ENCODE data around the gene DAP. TPM values are rescaled to one million over a fixed set of nuclear protein-coding genes. Genes with fewer than 3 reads are reported as not detected.

Gene DAP
- total RNA-seq, 1 experiment from 2014 or later, result 77.6 TPM

GRCh38 chr5:10652151-10652550 is 108.9 kb downstream of the DAP start:
- no peak overlapping the region for H3K4me3 ChIP-seq (ENCODE audit: low read depth, low read length)
- ChIA-PET CTCF (no interaction called here), POLR2A (no interaction called here)
- no peak for TF ChIP-seq CTCF (IDR thresholded peaks at IDR 0.05; ENCODE audit: insufficient read depth in 1 of 2, low read depth in 1 of 2, low read length in 1 of 2, severe bottlenecking in 1 of 2, unreplicated experiment in 1 of 2)
- no peaks in the 10 kb centered on the region for H3K9me3 Mint-ChIP-seq (ENCODE audit: unreplicated experiment)
- intact Hi-C loops (cut with micrococcal nuclease; ENCODE audit: unreplicated experiment), result no loop called here
- H3K27me3 ChIP-seq (replicated peaks; ENCODE audit: control insufficient read depth, insufficient read depth, low read length), result no peaks in the 10 kb centered on the region
- no peaks in the 10 kb centered on the region for H3K36me3 ChIP-seq (ENCODE audit: control insufficient read depth, insufficient read depth, low read length)
- H3K36me3 Mint-ChIP-seq (ENCODE audit: insufficient read depth, unreplicated experiment), result peaks cover 27% of the 10 kb centered on the region
- BruUV-seq (replicated peaks), result no TSS peak
- H3K9me3 ChIP-seq, result no peaks in the 10 kb centered on the region
- no peak overlapping the region for H3K27ac Mint-ChIP-seq (ENCODE audit: unreplicated experiment)
- H3K4me3 Mint-ChIP-seq (ENCODE audit: unreplicated experiment), result no peak overlapping the region
- H3K4me1 ChIP-seq, result no peaks in the 10 kb centered on the region
- no peaks in the 10 kb centered on the region for H3K27me3 Mint-ChIP-seq (ENCODE audit: insufficient read depth, unreplicated experiment)
- no peaks in the 10 kb centered on the region for H3K4me1 Mint-ChIP-seq (ENCODE audit: low read depth, unreplicated experiment)
- DNase-seq, result peak in 1 of 2 experiments; percentile 13

- H3K4me3 Mint-ChIP-seq (ENCODE audit: unreplicated experiment), result no peak overlapping the region
- no peaks in the 10 kb centered on the region for H3K27me3 Mint-ChIP-seq (ENCODE audit: insufficient read depth, unreplicated experiment)
- Histone ChIP-seq H3K4me1 (no peaks in the 10 kb centered on the region), H3K4me3 (ENCODE audit: low read depth, low read length) (no peak overlapping the region), H3K9me3 (no peaks in the 10 kb centered on the region), H3K36me3 (ENCODE audit: control insufficient read depth, insufficient read depth, low read length) (no peaks in the 10 kb centered on the region), H3K27me3 (replicated peaks; ENCODE audit: control insufficient read depth, insufficient read depth, low read length) (no peaks in the 10 kb centered on the region)
- H3K27ac Mint-ChIP-seq (ENCODE audit: unreplicated experiment), result no peak overlapping the region
- no peaks in the 10 kb centered on the region for H3K9me3 Mint-ChIP-seq (ENCODE audit: unreplicated experiment)
- intact Hi-C loops (cut with micrococcal nuclease; ENCODE audit: unreplicated experiment), result no loop called here
- peaks cover 28% of the 10 kb centered on the region for H3K36me3 Mint-ChIP-seq (ENCODE audit: insufficient read depth, unreplicated experiment)
- H3K4me1 Mint-ChIP-seq (ENCODE audit: low read depth, unreplicated experiment), result no peaks in the 10 kb centered on the region
- CTCF ChIA-PET, result no interaction called here
- no TSS peak for BruUV-seq (replicated peaks)
- POLR2A ChIA-PET, result no interaction called here
- TF ChIP-seq CTCF (IDR thresholded peaks at IDR 0.05; ENCODE audit: insufficient read depth in 1 of 2, low read depth in 1 of 2, low read length in 1 of 2, severe bottlenecking in 1 of 2, unreplicated experiment in 1 of 2), result no peak
- peak in 1 of 2 experiments; percentile 19 for DNase-seq
These were observed 111.2 kb downstream of the DAP start for GRCh38 chr5:10649666-10650380.

GRCh38 chr5:10648806-10649665 is 112.0 kb downstream of the DAP start:
- intact Hi-C loops (cut with micrococcal nuclease; ENCODE audit: unreplicated experiment), result no loop called here
- Histone ChIP-seq H3K27me3 (replicated peaks; ENCODE audit: control insufficient read depth, insufficient read depth, low read length) (no peaks in the 10 kb centered on the region), H3K36me3 (ENCODE audit: control insufficient read depth, insufficient read depth, low read length) (no peaks in the 10 kb centered on the region), H3K4me3 (ENCODE audit: low read depth, low read length) (no peak overlapping the region), H3K4me1 (no peaks in the 10 kb centered on the region), H3K9me3 (no peaks in the 10 kb centered on the region)
- H3K4me3 Mint-ChIP-seq (ENCODE audit: unreplicated experiment), result no peak overlapping the region
- BruUV-seq (replicated peaks), result no TSS peak
- H3K27me3 Mint-ChIP-seq (ENCODE audit: insufficient read depth, unreplicated experiment), result no peaks in the 10 kb centered on the region
- ChIA-PET CTCF (no interaction called here), POLR2A (no interaction called here)
- no peak overlapping the region for H3K27ac Mint-ChIP-seq (ENCODE audit: unreplicated experiment)
- H3K4me1 Mint-ChIP-seq (ENCODE audit: low read depth, unreplicated experiment), result no peaks in the 10 kb centered on the region
- no peaks in the 10 kb centered on the region for H3K9me3 Mint-ChIP-seq (ENCODE audit: unreplicated experiment)
- H3K36me3 Mint-ChIP-seq (ENCODE audit: insufficient read depth, unreplicated experiment), result peaks cover 28% of the 10 kb centered on the region
- peak in 1 of 2 experiments; percentile 8 for DNase-seq
- TF ChIP-seq CTCF (IDR thresholded peaks at IDR 0.05; ENCODE audit: insufficient read depth in 1 of 2, low read depth in 1 of 2, low read length in 1 of 2, severe bottlenecking in 1 of 2, unreplicated experiment in 1 of 2), result no peak

All from Caco-2 (cell line).